ENCODE results near the gene CCDC180.
"Not testable (repeated sequence)": the region's sequence is repeated elsewhere in the genome, so short reads cannot be mapped to it uniquely, and the experiment has no call there.

The CCDC180 gene

GRCh38 chr9:97307500-97308163, at the start of gene CCDC180:
CCDC180 (plus strand) TSS chr9:97307659; CDS start chr9:97308064, 405 bp downstream.
- CTCF ChIA-PET, result interaction anchor here (1.4 kb wide), 1 partner anchor 16 kb away, joined by 3 read pairs; no protein-coding TSS in a partner anchor
- TF ChIP-seq CTCF (IDR thresholded peaks at IDR 0.05; ENCODE audit: insufficient read depth, low read length, missing control alignments), result no peak
- peak within 1 kb of the TSS; percentile 25 for H3K4me3 ChIP-seq (ENCODE audit: low read depth, low read length)
- no peak for DNase-seq (ENCODE audit: low read depth, low spot score)
- POLR2A ChIA-PET, result no interaction called here

- H3K4me3 ChIP-seq (ENCODE audit: low read depth, low read length); CTCF ChIA-PET; DNase-seq (ENCODE audit: low read depth, low spot score); POLR2A ChIA-PET: not testable (repeated sequence)
Measured at GRCh38 chr9:97259834-97260514, 47.5 kb upstream of the CCDC180 start.

GRCh38 chr9:97271292-97271691, 36.2 kb upstream of the CCDC180 start:
- no peak overlapping the region for H3K4me3 ChIP-seq (ENCODE audit: low read depth, low read length)
- TF ChIP-seq CTCF (IDR thresholded peaks at IDR 0.05; ENCODE audit: insufficient read depth, low read length, missing control alignments), result no peak
- ChIA-PET CTCF (interaction anchor here (0.8 kb wide), 1 partner anchor 22 kb away, joined by 3 read pairs; no protein-coding TSS in a partner anchor), POLR2A (no interaction called here)
- no peak for DNase-seq (ENCODE audit: low read depth, low spot score)

GRCh38 chr9:97272072-97272471, 35.4 kb upstream of the CCDC180 start:
- POLR2A ChIA-PET, result no interaction called here
- no peak overlapping the region for H3K4me3 ChIP-seq (ENCODE audit: low read depth, low read length)
- CTCF ChIA-PET, result interaction anchor here (0.8 to 1.0 kb wide), 2 partner anchors 21 to 415 kb away, joined by 3 to 4 read pairs; no protein-coding TSS in a partner anchor
- DNase-seq (ENCODE audit: low read depth, low spot score), result no peak
- no peak for TF ChIP-seq CTCF (IDR thresholded peaks at IDR 0.05; ENCODE audit: insufficient read depth, low read length, missing control alignments)

- no peak for DNase-seq (ENCODE audit: low read depth, low spot score)
- no peak overlapping the region for H3K4me3 ChIP-seq (ENCODE audit: low read depth, low read length)
- ChIA-PET POLR2A (no interaction called here), CTCF (interaction anchor here (1.4 kb wide), 1 partner anchor 419 kb away, joined by 3 read pairs; no protein-coding TSS in a partner anchor)
- no peak for TF ChIP-seq CTCF (IDR thresholded peaks at IDR 0.05; ENCODE audit: insufficient read depth, low read length, missing control alignments)
Measured at GRCh38 chr9:97276310-97276852, 31.1 kb upstream of the CCDC180 start.

- no peak overlapping the region for H3K4me3 ChIP-seq (ENCODE audit: low read depth, low read length)
- no peak for DNase-seq (ENCODE audit: low read depth, low spot score)
- TF ChIP-seq CTCF (IDR thresholded peaks at IDR 0.05; ENCODE audit: insufficient read depth, low read length, missing control alignments), result no peak
- ChIA-PET CTCF (no interaction called here), POLR2A (no interaction called here)
Measured at GRCh38 chr9:97277953-97278352, 29.5 kb upstream of the CCDC180 start.
